Neural cell (in vitro differentiated cells): ENCODE results near the gene C1orf146. TPM values are rescaled to one million over a fixed set of nuclear protein-coding genes. Genes with fewer than 3 reads are reported as not detected.

Source experiments
- H2AFZ ChIP-seq: fragments of 200-600, 300-800 bp; sonication (generic), shearing (Covaris generic); 2 replicates; pipeline ENCODE4 v1.6.0; 2014; ENCODE audit warnings: low read depth, mild to moderate bottlenecking, antibody characterized with exemption, low read length, moderate library complexity
- H3F3A ChIP-seq: fragments of 200-600 bp; shearing (Covaris generic); 2 replicates; pipeline ENCODE4 v1.6.1; 2016; ENCODE audit warnings: mild to moderate bottlenecking, moderate library complexity, mixed read lengths, antibody characterized with exemption, low read length; ENCODE audit not compliant: insufficient read depth, poor library complexity, severe bottlenecking
- H3K27ac ChIP-seq: fragments of 200-600, 300-800 bp; sonication (generic), shearing (Covaris generic); 2 replicates; pipeline ENCODE4 v1.5.1; 2014; ENCODE audit warnings: mild to moderate bottlenecking, low read length, moderate library complexity
- H3K27me3 ChIP-seq: fragments of 300-800, 200-600 bp; sonication (generic), shearing (Covaris generic); 2 replicates; pipeline ENCODE4 v1.6.0; 2014; ENCODE audit warnings: mild to moderate bottlenecking, low read depth, low read length, moderate library complexity; ENCODE audit not compliant: insufficient read depth
- H3K36me3 ChIP-seq: fragments of 300-800, 200-600 bp; sonication (generic), shearing (Covaris generic); 2 replicates; pipeline ENCODE4 v1.5.1; 2014; ENCODE audit warnings: mild to moderate bottlenecking, antibody characterized with exemption, low read length, moderate library complexity; ENCODE audit not compliant: insufficient read depth
- H3K4me2 ChIP-seq: fragments of 300-800, 200-600 bp; sonication (generic), shearing (Covaris generic); 2 replicates; pipeline ENCODE4 v1.6.0; 2014; ENCODE audit warnings: mild to moderate bottlenecking, low read length
- H3K4me3 ChIP-seq: fragments of 300-800, 200-600 bp; sonication (generic), shearing (Covaris generic); 2 replicates; pipeline ENCODE4 v1.5.1; 2014; ENCODE audit warnings: mild to moderate bottlenecking, low read length, moderate library complexity
- H3K79me2 ChIP-seq: fragments of 200-600 bp; shearing (Covaris generic); replicated peaks from 2 replicates; pipeline ENCODE4 v1.6.0; 2014; ENCODE audit warnings: mild to moderate bottlenecking, low read length, moderate library complexity; ENCODE audit not compliant: insufficient read depth
- H3K9ac ChIP-seq: fragments of 300-800, 200-600 bp; sonication (generic), shearing (Covaris generic); 2 replicates; pipeline ENCODE4 v1.6.1; 2016; ENCODE audit warnings: mild to moderate bottlenecking, low read length, mixed read lengths
- H3K9me2 ChIP-seq: fragments of 200-600 bp; shearing (Covaris generic); 2 replicates; pipeline ENCODE4 v1.6.1; 2016; ENCODE audit warnings: mild to moderate bottlenecking, low read length, mixed read lengths; ENCODE audit not compliant: insufficient read depth
- H3K9me3 ChIP-seq: fragments of 200-600, 300-800 bp; sonication (generic), shearing (Covaris generic); 2 replicates; pipeline ENCODE4 v1.6.1; 2016; ENCODE audit warnings: mild to moderate bottlenecking, mixed run types, low read length, moderate library complexity, mixed read lengths
- H4K20me1 ChIP-seq: fragments of 200-600 bp; shearing (Covaris generic); 2 replicates; pipeline ENCODE4 v1.6.1; 2016; ENCODE audit warnings: mild to moderate bottlenecking, mixed run types; ENCODE audit not compliant: insufficient read depth
- CTCF ChIP-seq: fragments of 450-650 bp; IDR thresholded peaks from 2 replicates; pipeline ENCODE4 v1.5.1; 2014; ENCODE audit warnings: antibody characterized with exemption, mild to moderate bottlenecking, moderate library complexity; ENCODE audit not compliant: poor library complexity, severe bottlenecking
- EP300 ChIP-seq: fragments of 450-650 bp; conservative IDR thresholded peaks from 2 replicates; pipeline ENCODE4 v1.6.1; 2014; ENCODE audit warnings: antibody characterized with exemption, mild to moderate bottlenecking, moderate library complexity; ENCODE audit not compliant: poor library complexity, severe bottlenecking
- EZH2 ChIP-seq: fragments of 200-600, 300-800 bp; shearing (Covaris generic), sonication (generic); IDR thresholded peaks from 2 replicates; pipeline ENCODE4 v1.6.1; 2014; ENCODE audit warnings: antibody characterized with exemption, low read length, borderline replicate concordance, mild to moderate bottlenecking; ENCODE audit not compliant: insufficient read depth, poor library complexity, severe bottlenecking
- MXI1 ChIP-seq: fragments of 450-650 bp; conservative IDR thresholded peaks from 2 replicates; pipeline ENCODE4 v1.6.1; 2014; ENCODE audit warnings: antibody characterized with exemption, mild to moderate bottlenecking; ENCODE audit not compliant: poor library complexity, severe bottlenecking
- POLR2AphosphoS5 ChIP-seq: IDR thresholded peaks from 2 replicates; pipeline ENCODE4 v1.6.1; 2012
- RAD21 ChIP-seq: fragments of 450-650 bp; conservative IDR thresholded peaks from 2 replicates; pipeline ENCODE4 v1.6.1; 2014; ENCODE audit warnings: antibody characterized with exemption, mild to moderate bottlenecking, moderate library complexity
- SMC3 ChIP-seq: fragments of 450-650 bp; conservative IDR thresholded peaks from 2 replicates; pipeline ENCODE4 v1.6.1; 2014; ENCODE audit warnings: antibody characterized with exemption, mild to moderate bottlenecking, moderate library complexity; ENCODE audit not compliant: poor library complexity
- TAF1 ChIP-seq: IDR thresholded peaks from 2 replicates; pipeline ENCODE4 v1.6.1; 2012; ENCODE audit warnings: low read depth
- polyA plus RNA-seq: library from polyadenylated mRNA; depleted of rRNA; stranded (reverse); fragments of >200 nt; gene quantifications from 2 replicates; pipeline ENCODE4 v1.2.3, GENCODE V29; 2014
- TF ChIP-seq, protein P1 (sequence below): IDR thresholded peaks from 2 replicates; pipeline ENCODE4 v1.6.1; 2012; ENCODE audit warnings: borderline replicate concordance

Gene C1orf146
- polyA plus RNA-seq, 1 donor from 2014 or later: not detected

DNA sequence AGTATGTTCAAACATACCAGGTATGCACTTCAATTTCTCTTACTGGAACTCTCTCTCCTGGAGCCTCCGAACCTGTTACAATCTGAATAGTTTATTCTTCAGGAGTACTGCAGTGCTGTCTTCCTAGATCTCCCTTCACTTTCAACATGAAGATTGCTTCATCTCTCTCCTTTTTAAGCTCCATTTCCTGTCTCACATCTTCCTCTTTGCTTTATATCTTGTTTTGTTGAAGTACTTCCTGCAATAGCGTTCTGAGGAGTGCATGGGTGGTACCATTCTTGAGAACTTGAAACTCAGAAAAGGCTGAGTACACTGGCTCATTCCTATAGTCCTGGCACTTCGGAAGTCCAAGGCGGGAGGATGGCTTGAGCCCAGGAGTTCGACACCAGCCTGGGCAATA lies 15.7 kb upstream of the C1orf146 start:
- no peak overlapping the region for H2AFZ ChIP-seq
- no peaks in the 10 kb centered on the region for H4K20me1 ChIP-seq
- no peak for TF ChIP-seq CTCF
- no peak for TF ChIP-seq TAF1
- TF ChIP-seq, protein P1, sequence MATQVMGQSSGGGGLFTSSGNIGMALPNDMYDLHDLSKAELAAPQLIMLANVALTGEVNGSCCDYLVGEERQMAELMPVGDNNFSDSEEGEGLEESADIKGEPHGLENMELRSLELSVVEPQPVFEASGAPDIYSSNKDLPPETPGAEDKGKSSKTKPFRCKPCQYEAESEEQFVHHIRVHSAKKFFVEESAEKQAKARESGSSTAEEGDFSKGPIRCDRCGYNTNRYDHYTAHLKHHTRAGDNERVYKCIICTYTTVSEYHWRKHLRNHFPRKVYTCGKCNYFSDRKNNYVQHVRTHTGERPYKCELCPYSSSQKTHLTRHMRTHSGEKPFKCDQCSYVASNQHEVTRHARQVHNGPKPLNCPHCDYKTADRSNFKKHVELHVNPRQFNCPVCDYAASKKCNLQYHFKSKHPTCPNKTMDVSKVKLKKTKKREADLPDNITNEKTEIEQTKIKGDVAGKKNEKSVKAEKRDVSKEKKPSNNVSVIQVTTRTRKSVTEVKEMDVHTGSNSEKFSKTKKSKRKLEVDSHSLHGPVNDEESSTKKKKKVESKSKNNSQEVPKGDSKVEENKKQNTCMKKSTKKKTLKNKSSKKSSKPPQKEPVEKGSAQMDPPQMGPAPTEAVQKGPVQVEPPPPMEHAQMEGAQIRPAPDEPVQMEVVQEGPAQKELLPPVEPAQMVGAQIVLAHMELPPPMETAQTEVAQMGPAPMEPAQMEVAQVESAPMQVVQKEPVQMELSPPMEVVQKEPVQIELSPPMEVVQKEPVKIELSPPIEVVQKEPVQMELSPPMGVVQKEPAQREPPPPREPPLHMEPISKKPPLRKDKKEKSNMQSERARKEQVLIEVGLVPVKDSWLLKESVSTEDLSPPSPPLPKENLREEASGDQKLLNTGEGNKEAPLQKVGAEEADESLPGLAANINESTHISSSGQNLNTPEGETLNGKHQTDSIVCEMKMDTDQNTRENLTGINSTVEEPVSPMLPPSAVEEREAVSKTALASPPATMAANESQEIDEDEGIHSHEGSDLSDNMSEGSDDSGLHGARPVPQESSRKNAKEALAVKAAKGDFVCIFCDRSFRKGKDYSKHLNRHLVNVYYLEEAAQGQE: no peak
- TF ChIP-seq RAD21: no peak
- no peak for TF ChIP-seq EP300
- no peak for TF ChIP-seq SMC3
- TF ChIP-seq EZH2: no peak
- TF ChIP-seq POLR2AphosphoS5: no peak
- no peak for TF ChIP-seq MXI1

GRCh38 chr1:92203105-92203504 lies 14.6 kb upstream of the C1orf146 start:
- Histone ChIP-seq H4K20me1 (no peaks in the 10 kb centered on the region), H3K9ac (no peak overlapping the region), H2AFZ (no peak overlapping the region), H3K4me3 (no peak overlapping the region), H3K79me2 (no peaks in the 10 kb centered on the region), H3F3A (no peaks in the 10 kb centered on the region), H3K36me3 (no peaks in the 10 kb centered on the region), H3K27me3 (no peaks in the 10 kb centered on the region), H3K9me3 (no peaks in the 10 kb centered on the region), H3K4me2 (no peak overlapping the region), H3K27ac (no peak overlapping the region), H3K9me2 (no peaks in the 10 kb centered on the region)
- TF ChIP-seq, protein P1: no peak
- no peak for TF ChIP-seq POLR2AphosphoS5
- no peak for TF ChIP-seq TAF1
- TF ChIP-seq SMC3: no peak
- TF ChIP-seq CTCF: no peak
- no peak for TF ChIP-seq EP300
- no peak for TF ChIP-seq MXI1
- TF ChIP-seq EZH2: no peak
- TF ChIP-seq RAD21: no peak

More for the DNA sequence above, 15.7 kb upstream of the C1orf146 start:
- H3K79me2 ChIP-seq: no peaks in the 10 kb centered on the region
- H3F3A ChIP-seq: no peaks in the 10 kb centered on the region
- H3K9me2 ChIP-seq: no peaks in the 10 kb centered on the region
- H3K36me3 ChIP-seq: no peaks in the 10 kb centered on the region
- H3K9me3 ChIP-seq: no peaks in the 10 kb centered on the region
- H3K4me3 ChIP-seq: no peak overlapping the region
- H3K27ac ChIP-seq: no peak overlapping the region
- no peak overlapping the region for H3K9ac ChIP-seq
- H3K4me2 ChIP-seq: no peak overlapping the region
- no peaks in the 10 kb centered on the region for H3K27me3 ChIP-seq
